Hematopoietic multipotent progenitor cell (in vitro differentiated cells): Measurements from ENCODE around the gene TDRD9. TPM values are rescaled to one million over a fixed set of nuclear protein-coding genes. Genes with fewer than 3 reads are reported as not detected.

ENCODE experiments used
- DNase-seq, 3 donors: peaks; one replicate each; pipeline ENCODE4 v3.0.0-alpha.2; 2011 to 2015; ENCODE audit warnings: low read depth in 2 of 3, low spot score in 2 of 3
- total RNA-seq: library from RNA; depleted of rRNA; stranded (reverse); fragments of >200 nt; gene quantifications from one replicate; pipeline ENCODE4 v1.2.3, GENCODE V29; 2012

The TDRD9 gene
- total RNA-seq, 1 donor = 1.6 TPM

GRCh38 chr14:103890821-103891666 is 37.2 kb upstream of the TDRD9 start:
- DNase-seq = no peak

- DNase-seq = no peak
Observed at GRCh38 chr14:103891667-103892215, 36.5 kb upstream of the TDRD9 start.

GRCh38 chr14:103892247-103892646 is 36.0 kb upstream of the TDRD9 start:
- no peak for DNase-seq

- no peak for DNase-seq
Observed at GRCh38 chr14:103894034-103894722, 34.1 kb upstream of the TDRD9 start.

GRCh38 chr14:103894723-103895059 is 33.6 kb upstream of the TDRD9 start:
- no peak for DNase-seq

GRCh38 chr14:103896578-103896977 is 31.7 kb upstream of the TDRD9 start:
- no peak for DNase-seq

GRCh38 chr14:103897075-103897947 is 30.9 kb upstream of the TDRD9 start:
- DNase-seq = no peak

GRCh38 chr14:103898204-103898603 is 30.1 kb upstream of the TDRD9 start:
- DNase-seq = no peak

- no peak for DNase-seq
Observed at GRCh38 chr14:103898711-103899110, 29.5 kb upstream of the TDRD9 start.

GRCh38 chr14:103899316-103899715 is 28.9 kb upstream of the TDRD9 start:
- DNase-seq = peak in 1 of 3 donors; percentile 41

- no peak for DNase-seq
Observed at GRCh38 chr14:103899833-103900232, 28.4 kb upstream of the TDRD9 start.

GRCh38 chr14:103904493-103905107 is 23.7 kb upstream of the TDRD9 start:
- DNase-seq = no peak

GRCh38 chr14:103905842-103906456 is 22.3 kb upstream of the TDRD9 start:
- peak in 2 of 3 donors; percentile 60 to 66 for DNase-seq

GRCh38 chr14:103908580-103908979 is 19.7 kb upstream of the TDRD9 start:
- no peak for DNase-seq

- no peak for DNase-seq
Observed at GRCh38 chr14:103909531-103910261, 18.6 kb upstream of the TDRD9 start.

- peak; percentile 55 to 64 (median 61) for DNase-seq
Observed at GRCh38 chr14:103910262-103910935, 17.9 kb upstream of the TDRD9 start.

GRCh38 chr14:103910984-103911383 is 17.3 kb upstream of the TDRD9 start:
- no peak for DNase-seq

GRCh38 chr14:103915616-103916015 is 12.6 kb upstream of the TDRD9 start:
- no peak for DNase-seq
